Right forelimb (tissue), 1 donor: Measurements from ENCODE around the gene NUDT1.

Experiments used
- DNase-seq: peaks from one replicate; pipeline ENCODE4 v3.0.0-alpha.2; 2018

The NUDT1 gene

DNA sequence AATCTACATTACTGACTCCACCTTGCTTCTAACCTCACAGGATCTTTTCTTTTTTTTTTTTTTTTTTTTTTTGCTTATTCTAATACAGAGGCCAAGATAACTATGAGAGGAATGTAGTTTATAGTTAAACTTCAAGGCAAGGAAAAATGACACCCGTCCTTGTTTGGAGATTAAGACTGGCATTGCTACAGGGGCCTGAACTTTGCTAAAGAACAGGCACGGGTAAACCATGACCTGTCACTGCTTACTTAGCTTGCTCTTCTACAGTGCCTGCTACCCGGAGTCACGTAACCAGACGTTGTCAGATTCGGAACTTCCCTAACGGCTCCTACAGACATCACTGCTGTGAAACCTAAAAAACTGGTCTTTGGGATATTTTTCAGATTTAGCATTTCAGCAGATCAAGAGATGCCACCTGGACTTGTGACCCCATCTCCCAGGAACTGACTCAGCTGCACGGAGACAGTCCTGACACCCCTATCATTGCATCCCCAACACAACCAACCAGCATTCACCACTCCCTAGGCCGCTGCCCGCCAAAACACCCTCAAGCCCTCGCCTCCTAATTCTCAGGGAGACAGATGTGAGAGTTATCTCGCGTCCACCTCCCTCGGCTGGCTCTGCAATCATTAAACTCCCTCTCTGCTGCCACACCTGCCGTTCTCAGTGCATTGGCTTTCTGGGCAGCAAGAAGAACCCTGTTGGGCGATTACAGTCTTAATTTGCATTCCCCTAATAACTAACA, 36.8 kb upstream of the NUDT1 start:
- DNase-seq, result peak; percentile 21

DNA sequence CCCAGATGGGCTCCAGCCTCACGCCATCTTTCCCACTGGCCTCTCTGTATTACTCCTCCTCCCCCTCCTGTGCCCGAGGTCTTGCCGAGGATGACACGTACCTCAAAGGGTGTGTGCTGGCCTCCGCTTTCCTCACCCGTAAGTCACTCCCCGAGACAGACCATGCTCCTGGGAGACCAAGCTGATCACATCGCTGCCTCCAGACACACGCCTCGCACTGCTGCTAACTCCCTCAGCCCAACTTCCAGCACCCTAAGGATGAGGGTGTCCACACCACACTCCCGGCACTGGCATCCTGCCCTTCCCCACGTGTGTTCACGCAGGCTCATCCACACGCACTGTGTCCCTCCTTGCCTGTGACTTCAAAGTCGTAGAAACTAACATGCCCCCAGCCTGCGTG, 33.3 kb upstream of the NUDT1 start:
- no peak for DNase-seq

DNA sequence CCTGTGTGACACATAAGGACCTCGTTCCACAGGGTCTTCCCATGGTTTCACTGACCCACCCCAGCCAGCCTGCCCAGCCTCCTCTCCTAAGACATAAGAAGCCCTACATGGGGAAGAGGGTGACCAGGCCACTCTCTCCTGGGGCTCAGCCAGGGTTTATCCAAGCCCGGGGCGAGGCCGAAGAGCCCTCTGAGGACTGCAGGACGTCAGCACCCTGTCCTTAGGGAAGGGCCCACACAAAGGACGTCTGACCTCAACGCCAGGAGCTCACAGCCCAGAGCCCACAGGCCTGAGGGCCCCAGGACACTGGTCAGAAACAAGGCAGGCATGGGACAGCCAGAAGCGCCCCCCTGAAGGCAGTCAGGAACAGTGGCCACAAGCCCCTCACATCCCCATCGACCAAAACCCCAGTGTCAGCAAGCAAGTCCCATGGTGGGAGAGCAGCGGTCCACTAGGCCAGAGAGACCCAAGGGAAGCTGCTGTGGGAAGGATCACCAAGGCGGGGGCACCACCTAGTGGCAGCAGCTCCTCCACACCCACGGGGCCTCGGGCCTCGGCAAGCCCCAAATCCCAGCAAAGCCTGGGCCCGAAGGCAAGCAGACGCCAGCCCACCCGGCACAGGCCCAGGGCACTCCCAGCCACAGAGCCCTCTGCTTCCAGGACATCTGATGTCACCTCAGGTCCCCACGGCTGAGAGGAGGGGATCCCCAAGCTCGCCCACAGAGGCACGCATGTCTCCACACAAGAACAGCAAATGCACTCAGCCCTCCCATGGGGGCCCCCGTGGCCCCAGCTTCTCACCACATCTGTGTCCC, 32.7 kb upstream of the NUDT1 start:
- peak; percentile 84 for DNase-seq

DNA sequence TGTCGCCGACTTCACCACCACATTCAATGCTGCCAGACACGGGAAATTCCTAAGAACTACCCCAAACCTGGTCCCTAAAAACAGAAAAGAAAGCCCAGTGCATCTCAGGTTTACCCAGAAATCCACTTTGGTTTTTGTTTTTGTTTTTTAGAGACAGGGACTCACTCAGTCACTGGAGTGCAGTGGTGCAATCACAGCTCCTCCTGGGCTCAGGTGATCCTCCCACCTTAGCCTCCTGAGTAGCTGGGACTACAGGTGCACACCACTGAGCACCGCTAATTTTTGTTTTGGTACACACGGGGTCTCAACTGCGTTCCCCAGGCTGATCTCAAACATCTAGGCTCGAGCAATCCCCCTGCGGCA, 32.1 kb upstream of the NUDT1 start:
- no peak for DNase-seq

DNA sequence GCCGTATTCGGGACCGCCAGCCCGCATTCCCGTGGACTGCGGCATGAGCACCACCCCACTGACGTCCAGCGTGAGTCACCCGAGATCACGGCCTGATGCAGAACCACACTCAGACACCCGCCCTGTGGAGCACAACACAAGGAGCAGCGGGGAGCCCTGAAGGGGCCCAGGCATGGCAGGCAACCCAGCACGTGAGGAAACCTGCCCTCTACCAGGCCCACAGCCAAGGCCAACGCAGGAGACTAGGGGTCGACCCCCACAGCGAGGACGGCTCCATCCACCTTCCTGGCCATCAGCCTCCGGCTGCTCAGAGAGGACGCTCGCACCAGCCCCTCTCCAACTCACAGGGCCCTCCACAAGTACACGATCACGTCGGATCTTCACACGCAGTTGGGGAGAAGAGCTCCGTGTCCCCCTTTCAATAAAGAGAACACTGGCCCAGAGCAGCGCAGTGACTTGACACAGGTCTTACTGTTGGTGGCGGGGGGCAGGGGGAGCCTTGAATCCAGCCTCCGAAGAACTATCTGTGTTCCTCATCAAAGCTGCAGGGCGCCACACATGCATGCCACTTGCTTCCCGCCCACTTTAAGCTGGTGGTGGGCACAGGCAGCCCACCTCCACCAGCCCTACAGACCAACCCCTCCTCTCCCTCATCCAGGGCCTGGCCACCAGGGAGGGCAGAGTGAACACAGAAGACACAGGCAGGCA, 31.3 kb upstream of the NUDT1 start:
- DNase-seq, result no peak

DNA sequence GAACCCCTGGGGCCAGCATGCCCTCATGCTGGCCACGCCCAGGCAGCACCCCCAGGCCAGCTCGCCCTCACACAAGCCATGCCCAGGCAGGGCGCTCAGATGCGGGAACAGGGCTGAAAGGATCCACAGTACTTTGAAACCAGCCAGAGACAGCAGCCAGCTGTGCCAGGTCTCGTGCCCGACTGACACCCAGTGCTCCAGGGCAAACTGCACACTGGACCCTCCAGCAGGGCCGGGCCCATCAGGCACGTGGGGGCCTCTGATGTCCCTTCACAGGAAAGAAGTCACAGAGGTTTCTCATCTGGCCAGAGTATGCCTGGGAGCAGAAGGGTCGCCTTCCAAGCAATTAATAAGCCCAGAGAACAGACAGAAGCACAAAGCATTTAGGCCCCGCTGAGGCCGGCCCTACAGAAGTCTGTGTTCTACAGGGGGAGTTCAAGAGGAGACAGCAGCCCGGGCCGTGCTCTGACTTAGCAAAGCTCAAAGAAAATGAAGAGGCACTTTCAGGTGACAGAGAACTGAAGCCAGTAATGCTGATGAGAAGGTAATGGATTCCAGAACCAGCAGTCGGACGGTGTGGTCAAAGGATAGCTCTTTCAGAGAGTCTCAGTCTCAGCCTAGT, 30.7 kb upstream of the NUDT1 start:
- DNase-seq, result no peak

DNA sequence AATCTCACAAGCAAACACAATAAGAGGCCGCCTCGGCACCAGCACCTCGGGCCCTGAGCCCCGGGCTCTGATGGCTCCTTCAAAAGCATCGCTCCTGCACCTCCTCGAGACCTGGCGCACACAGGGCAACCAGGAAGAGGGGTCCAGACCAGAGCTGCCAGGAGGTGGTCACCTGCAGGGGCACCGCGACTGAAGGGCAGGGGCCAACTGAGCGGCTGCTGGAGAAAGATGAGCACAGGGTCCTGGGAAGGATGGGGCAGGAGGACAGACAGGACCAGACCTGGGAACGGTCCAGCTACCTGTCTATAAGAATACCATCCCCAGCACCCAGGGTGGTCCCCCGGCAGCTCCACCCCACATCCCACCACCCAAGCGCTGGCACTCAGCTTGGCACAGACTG, 30.1 kb upstream of the NUDT1 start:
- no peak for DNase-seq

DNA sequence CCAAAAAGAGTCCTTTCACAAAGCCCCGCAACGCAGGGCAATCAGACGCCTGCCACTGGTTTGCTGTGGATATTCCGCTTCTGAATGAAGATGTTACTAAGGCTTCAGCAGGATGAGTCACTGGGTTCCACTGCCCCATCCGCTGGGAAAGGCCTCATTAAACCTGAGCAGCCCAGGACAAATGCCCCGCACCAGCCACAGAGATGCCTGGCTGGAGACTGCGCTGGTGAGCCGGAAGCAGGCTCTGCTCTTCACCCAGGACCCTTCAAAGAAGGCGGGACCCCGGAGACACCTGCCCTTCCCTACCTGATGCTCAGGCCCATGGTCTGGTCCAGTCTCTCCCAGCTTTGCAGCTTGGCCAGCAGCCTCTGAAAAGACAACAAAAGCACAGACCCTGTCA, 29.1 kb upstream of the NUDT1 start:
- DNase-seq, result no peak

DNA sequence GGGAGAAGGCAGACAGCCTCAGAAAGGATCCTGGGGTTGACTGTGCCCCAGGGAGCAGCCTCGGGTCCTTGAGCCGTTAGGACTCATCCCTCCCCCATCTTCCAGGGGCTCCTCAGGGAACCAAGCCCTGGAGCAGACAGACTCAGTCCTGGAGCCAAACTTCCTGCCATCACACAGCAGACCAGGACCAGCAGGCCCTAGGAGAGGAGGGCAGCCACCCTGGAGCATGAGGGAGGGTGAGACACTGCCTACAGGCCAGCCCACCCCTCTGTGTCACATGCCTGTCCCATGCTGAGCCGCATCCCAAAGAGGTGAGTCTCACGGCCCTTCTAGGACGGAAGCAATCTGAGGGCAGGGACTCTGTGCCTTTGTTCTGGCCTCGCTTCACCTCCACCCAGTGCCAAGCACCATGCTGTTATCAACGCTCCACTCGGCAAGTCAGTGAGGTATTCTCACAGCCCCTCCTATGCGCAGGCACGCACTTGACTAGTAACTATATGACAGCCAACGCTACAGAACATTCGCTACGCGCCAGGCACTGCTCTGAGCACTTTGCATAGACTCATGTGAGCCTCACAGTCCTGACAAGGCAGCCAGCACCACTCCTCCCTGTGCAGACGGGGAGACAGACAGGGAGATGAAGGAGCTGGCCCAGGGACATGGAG, 28.3 kb upstream of the NUDT1 start:
- no peak for DNase-seq

DNA sequence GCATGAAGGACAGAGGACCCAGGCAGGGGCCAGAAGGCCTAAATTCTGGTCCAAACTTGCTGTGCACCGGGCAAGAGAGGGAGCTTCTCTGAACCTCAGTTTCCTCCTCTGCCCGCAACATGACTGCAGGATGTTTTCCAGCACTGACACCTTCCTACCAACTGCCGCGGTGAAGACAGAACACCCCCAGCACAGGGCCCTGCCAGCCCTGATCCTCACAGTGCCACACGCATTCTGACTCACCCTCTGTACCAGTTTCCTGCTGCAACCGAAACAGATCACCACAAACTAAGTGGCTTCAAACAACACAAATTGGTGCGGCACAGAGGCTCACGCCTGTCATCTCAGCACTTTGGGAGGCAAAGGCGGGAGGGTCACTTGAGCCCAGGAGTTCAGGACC, 27.4 kb upstream of the NUDT1 start:
- DNase-seq, result no peak

DNA sequence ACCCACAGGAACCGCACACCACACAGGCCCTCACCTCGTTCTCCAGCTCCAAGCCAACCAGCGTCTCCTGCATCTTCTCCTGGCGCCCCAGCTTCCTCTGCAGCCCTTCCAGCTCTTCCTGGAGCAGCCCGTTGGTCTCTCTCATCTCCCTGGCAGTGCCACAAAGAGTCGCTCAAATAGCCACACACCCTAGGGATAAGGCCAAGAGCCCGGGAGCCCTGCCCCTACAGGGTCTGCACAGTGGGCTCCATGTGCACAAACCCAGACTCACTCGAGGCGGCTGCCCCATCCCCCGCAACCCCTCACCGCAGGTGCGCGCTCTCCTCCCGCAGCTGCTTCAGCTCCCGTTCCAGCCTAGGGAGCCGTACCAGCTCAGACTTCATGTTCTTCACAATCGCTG, 26.2 kb upstream of the NUDT1 start:
- DNase-seq, result no peak

DNA sequence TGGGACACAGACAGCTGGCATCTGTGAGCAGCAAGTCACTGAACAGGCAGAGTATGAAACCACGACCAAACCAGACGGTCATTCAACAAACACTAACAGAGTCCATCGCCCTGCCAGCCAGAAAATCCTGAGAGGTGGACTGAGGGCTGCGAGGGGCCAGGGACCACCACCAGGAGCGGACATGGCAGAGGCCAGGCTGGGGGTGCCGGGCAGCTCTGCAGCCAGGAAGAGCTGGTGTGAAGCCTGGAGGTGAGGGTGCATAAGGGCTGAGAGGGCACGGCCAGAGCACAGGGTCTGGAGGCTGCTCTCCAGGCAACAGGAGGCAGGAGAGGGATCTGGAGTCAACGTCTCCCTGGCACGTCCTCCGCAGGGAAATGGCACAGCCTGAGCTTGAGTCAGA, 24.8 kb upstream of the NUDT1 start:
- DNase-seq, result no peak

DNA sequence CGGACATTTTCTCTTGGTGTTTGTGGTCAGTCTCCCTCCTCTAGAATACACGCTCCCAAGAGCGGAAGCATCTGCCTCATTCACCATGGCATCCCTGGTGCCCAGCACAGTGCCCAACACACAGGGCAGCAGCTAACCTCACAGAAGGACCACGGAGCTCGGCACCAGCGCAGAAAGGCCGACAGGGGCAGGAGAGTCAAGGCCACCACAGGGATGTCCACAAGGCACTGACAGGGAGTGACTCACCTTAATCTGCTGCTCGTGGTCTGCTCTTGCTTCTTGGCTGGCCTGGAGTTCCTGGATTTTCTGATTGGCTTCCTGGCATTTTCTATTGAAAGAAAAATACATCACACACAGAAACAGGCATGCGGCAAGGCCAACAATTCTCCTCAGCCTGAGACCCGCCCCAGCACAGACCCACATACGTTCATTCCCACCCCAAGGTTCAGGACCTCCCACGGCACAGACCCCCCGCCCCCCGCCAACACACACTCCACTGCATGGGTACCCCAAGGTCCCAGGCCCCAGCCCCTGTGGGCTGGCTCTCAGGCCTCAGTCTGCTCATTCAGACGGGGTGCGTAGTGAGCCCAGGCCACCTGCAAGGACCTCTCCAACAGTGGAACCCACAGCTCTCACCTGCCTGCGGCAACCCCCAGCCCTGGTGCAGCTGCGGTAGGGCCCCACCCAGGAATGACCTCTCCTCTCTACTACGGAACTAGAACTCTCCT, 24.1 kb upstream of the NUDT1 start:
- no peak for DNase-seq

DNA sequence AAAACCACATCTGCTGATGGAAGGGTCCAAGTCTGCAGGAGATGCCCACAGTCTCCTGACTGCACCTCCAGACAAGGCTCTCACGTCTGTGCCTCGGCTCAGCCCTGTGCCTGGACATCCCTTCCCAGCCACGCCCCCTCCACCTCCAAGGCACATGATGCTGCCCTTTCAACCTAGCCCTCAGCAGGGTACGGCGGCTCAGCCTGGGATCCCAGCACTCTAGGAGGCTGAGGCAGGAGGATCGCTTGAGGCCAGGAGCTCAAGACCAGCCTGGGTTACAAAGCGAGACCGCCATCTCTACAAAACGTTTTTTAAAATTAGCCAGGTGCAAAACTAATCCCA, 23.6 kb upstream of the NUDT1 start:
- DNase-seq, result no peak

DNA sequence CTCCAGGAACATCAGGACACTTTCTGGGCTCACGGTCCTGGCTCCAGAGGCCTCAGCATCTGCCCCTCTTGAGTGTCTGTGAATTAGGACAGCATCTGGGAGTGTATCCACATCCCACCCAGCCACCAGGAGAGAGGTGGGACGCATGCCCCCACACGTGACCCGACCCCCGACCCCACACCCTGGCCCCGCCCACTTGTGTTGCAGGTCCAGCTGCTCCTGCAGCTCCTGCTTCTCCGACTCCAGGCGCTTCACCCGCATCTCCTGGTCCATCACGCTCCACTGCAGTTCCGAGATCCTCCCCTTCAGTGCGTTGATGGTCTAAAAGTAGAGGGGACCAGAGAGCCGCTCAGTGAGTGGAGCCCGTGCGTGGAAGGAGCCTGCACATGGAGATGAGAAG, 22.9 kb upstream of the NUDT1 start:
- DNase-seq, result no peak

DNA sequence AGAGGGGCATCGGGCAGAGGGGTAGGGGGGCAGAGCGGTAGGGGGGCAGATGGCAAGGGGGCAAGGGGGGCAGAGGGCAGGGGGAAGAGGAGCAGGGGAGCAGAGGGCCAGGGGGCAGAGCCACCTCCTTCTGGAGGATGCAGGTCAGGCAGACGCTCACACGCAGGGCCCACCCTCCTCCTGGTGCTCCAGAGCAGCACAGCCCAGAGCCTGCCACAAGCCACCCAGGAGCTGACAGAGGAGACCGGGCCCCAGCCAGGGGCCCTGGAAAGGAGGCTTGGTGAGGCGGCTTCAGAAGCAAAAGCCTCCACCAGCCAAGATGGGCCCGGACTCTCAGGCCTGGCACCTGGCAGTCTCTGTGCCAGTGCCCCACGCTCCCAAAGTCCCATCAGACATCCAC, 22.4 kb upstream of the NUDT1 start:
- no peak for DNase-seq

DNA sequence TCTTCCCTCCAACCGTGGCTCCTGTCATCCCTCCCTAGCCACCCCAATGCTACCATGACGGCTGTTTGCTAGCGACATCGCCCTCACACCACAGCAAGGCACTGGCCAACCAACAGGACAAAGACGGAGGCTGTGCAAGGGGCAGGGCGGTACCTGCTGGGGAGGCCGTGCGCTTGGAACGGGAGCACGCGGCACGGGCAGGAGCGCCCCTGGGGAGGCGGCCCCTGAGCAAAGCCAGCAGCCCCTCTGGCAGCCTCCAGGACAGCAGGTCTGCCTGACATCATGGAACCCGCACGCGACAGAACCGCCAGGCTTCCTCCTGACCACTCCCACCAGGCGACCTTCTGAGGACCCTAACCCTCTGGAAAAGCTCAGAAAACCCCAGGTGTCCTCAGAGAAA, 22.0 kb upstream of the NUDT1 start:
- DNase-seq, result no peak

DNA sequence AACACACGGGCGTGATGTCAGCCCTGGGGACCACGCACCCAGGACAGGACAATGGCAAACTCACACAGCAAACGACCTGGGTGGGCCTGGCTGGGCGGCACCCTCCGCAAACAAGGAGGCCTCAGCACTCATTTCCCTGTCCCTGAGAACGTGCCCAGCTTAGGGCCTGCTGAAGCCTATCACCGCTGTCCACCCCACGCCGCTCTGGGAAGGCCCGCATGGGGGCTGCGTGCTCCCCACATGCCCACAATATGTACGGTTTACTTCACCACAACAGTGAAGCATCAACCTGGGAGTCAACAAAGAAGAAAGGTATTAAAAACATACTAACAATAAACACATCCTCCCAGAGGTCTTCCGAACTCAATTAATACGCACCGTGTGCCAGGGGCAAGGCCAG, 21.5 kb upstream of the NUDT1 start:
- no peak for DNase-seq

DNA sequence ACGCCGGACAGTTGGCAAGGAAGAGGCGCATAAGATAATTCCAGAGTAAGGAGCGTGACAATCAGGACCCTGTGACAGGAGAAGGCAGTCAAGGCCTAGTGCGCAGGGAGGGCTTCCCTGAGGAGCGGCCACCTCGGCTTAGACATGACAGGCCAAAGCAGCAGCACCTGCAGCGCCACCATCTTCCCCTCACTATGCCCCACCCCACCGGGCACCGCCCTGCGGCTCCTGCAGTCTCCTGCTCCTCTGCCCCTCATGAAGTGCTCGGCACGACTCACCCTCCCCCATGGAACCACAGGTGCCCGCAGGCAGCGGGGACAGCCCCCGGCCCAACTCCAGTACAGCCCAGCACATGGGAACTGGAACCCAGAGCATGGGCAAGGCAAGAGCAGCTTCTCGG, 21.1 kb upstream of the NUDT1 start:
- no peak for DNase-seq

DNA sequence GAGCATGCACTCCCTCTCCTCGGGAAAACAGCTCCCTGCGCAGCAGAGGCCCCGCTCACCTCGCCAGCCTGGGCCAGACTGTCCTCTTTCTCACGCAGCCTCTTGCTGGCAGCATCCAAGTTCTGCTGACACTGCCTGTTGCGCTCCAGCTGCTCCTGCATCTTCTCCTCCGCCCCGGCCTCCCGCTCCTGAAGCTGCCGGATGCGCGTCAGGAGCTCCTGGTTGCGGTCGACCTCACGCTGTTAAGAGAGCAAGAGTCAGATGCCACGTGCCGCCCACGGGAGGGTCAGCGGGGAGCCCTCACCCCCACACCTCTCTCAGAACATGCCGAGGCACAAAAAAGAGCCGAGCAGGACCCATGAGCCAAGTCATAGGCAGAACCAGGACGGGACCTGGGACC, 19.5 kb upstream of the NUDT1 start:
- no peak for DNase-seq

DNA sequence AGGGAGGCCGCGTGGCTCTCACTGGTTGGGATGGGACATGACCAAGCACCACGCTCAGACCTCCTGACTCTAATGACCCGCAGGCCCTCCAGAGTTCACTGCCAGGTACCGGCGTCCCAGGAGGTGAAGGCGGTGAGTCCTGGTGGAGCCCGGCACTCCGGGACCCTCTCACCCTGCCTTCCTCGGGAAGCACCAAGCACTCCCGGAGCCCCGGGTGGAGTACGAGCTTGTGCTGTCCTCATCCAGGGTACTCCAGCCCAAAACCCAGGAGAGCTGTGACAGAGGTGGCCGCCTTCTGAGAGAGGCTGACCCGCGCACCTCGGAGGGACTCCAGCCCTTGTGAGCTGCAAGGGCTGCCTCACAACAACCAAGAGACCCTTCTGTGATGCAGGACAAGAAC, 18.7 kb upstream of the NUDT1 start:
- DNase-seq, result no peak

DNA sequence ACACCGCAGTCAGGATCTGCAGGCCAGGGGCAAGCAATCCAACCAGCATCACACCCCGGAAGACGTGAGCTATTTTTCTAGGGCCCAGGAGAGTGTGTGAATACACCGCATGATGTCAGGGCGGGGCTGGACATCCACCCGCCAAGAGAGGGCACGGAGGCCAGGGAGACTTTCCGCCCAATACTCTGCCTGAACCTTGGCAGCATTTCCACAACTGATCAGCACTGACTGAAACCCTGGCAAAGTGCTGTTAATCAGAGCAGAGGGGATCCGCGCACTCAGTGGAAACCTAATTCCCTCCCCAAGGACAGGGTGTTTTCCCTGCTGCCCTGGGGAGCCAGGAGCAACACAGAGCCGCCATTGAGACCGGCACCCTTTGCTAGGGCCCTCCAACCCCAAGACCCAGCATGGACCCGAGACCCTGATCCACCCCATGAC, 17.5 kb upstream of the NUDT1 start:
- DNase-seq, result no peak
